ENCODE data around the gene ZNF605. TPM values are rescaled to one million over a fixed set of nuclear protein-coding genes. Genes with fewer than 3 reads are reported as not detected.

ZNF605 gene
- total and polyA plus RNA-seq, 2 donors (not counting 3 experiments of a cell fraction or from before 2014, with no cell fraction given), result 2.4 to 11.3 TPM

DNA sequence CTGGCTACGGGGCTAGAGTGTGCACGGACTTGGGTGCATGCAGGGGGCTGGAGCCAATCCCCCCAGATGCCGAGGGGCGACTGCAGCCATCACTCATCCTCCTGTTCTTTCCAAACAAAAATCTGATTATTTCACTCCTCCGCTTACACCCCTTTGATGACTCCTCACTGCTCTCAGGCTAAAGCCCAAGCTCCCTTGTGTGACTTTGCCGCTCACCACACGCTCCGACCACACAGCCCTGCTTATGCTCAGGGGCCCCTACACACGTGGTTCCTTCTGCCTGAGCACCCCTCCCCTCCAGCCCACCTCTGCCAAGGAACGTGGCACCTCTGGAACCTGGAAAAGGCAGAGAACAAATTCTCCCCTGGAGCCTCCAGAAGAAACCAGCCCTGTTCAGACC, 82.4 kb downstream of the ZNF605 start:
- DNase-seq (ENCODE audit: low read depth, low spot score), result no peak
- POLR2A ChIA-PET, result no interaction called here
- no peak for TF ChIP-seq POLR2AphosphoS5 (IDR thresholded peaks at IDR 0.05; ENCODE audit: insufficient read depth, low read depth, low read length)
- TF ChIP-seq, protein P1, sequence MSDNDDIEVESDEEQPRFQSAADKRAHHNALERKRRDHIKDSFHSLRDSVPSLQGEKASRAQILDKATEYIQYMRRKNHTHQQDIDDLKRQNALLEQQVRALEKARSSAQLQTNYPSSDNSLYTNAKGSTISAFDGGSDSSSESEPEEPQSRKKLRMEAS (IDR thresholded peaks at IDR 0.05; ENCODE audit: insufficient read depth, insufficient read length), result no peak
- no peak for TF ChIP-seq POLR2A (IDR thresholded peaks at IDR 0.05; ENCODE audit: low read depth, low read length)
- TF ChIP-seq JUN (IDR thresholded peaks at IDR 0.05; ENCODE audit: borderline replicate concordance, insufficient read depth, insufficient read length, low read depth), result no peak
- TF ChIP-seq, protein P2, sequence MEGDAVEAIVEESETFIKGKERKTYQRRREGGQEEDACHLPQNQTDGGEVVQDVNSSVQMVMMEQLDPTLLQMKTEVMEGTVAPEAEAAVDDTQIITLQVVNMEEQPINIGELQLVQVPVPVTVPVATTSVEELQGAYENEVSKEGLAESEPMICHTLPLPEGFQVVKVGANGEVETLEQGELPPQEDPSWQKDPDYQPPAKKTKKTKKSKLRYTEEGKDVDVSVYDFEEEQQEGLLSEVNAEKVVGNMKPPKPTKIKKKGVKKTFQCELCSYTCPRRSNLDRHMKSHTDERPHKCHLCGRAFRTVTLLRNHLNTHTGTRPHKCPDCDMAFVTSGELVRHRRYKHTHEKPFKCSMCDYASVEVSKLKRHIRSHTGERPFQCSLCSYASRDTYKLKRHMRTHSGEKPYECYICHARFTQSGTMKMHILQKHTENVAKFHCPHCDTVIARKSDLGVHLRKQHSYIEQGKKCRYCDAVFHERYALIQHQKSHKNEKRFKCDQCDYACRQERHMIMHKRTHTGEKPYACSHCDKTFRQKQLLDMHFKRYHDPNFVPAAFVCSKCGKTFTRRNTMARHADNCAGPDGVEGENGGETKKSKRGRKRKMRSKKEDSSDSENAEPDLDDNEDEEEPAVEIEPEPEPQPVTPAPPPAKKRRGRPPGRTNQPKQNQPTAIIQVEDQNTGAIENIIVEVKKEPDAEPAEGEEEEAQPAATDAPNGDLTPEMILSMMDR (IDR thresholded peaks at IDR 0.05; ENCODE audit: extremely low read depth in 1 of 2, insufficient read depth in 1 of 2, low read depth in 1 of 2, low read length in 2 of 2), result no peak
- no peak for TF ChIP-seq MYC (IDR thresholded peaks at IDR 0.05; ENCODE audit: low read depth, low read length)
- TF ChIP-seq EZH2 (IDR thresholded peaks at IDR 0.05; ENCODE audit: borderline replicate concordance, low read depth, low read length, severe bottlenecking), result no peak
- no peak for TF ChIP-seq GATA2 (IDR thresholded peaks at IDR 0.05; ENCODE audit: insufficient read depth, insufficient read length, low read depth, low read length)
- no peak for TF ChIP-seq FOS (IDR thresholded peaks at IDR 0.05; ENCODE audit: borderline replicate concordance, insufficient read depth, low read length)
- Histone ChIP-seq H2AFZ (ENCODE audit: low read depth, low read length) (no peak overlapping the region), H3K36me3 (ENCODE audit: control insufficient read depth in 2 of 2, extremely low read depth in 1 of 2, insufficient read depth in 2 of 2, low read length in 2 of 2) (peaks cover 12 to 42% of the 10 kb centered on the region in 2 experiments), H3K9me1 (replicated peaks; ENCODE audit: control insufficient read depth, extremely low read depth, insufficient read depth, low read length) (no peaks in the 10 kb centered on the region), H3K27me3 (ENCODE audit: control insufficient read depth in 2 of 2, insufficient read depth in 2 of 2, low read length in 2 of 2) (no peaks in the 10 kb centered on the region), H3K4me2 (ENCODE audit: insufficient read depth, low read length) (no peak overlapping the region), H3K79me2 (ENCODE audit: control insufficient read depth, insufficient read depth, low read length) (no peaks in the 10 kb centered on the region), H3K4me1 (ENCODE audit: control insufficient read depth, extremely low read depth, insufficient read depth, low read length) (no peaks in the 10 kb centered on the region), H3K27ac (ENCODE audit: insufficient read depth, low read depth, low read length) (no peak overlapping the region), H3K9me3 (replicated peaks; ENCODE audit: control insufficient read depth, insufficient read depth, low read length) (no peaks in the 10 kb centered on the region), H3K4me3 (replicated peaks in 1 of 3; ENCODE audit: insufficient read depth in 1 of 3, low read depth in 1 of 3, low read length in 3 of 3) (no peak overlapping the region), H3K9ac (replicated peaks; ENCODE audit: extremely low read depth, insufficient read depth, low read length) (no peak overlapping the region), H4K20me1 (replicated peaks; ENCODE audit: control insufficient read depth, extremely low read depth, insufficient read depth, low read length) (no peaks in the 10 kb centered on the region)
- FAIRE-seq, result no peak
- intact Hi-C loops (cut with micrococcal nuclease), result no loop called here
- BruUV-seq (replicated peaks), result no TSS peak
- CTCF ChIA-PET, result no interaction called here
- dilution Hi-C loops (cut with MboI; ENCODE audit: extremely low pct_ligation_motif_present, low sequenced_read_pairs), result no loop called here
